Skeletal muscle tissue (tissue), 4 donors: Measurements from ENCODE around the gene DRICH1. TPM values are rescaled to one million over a fixed set of nuclear protein-coding genes. Genes with fewer than 3 reads are reported as not detected.
"Not testable (repeated sequence)": the region's sequence is repeated elsewhere in the genome, so short reads cannot be mapped to it uniquely, and the experiment has no call there.

Experiments
- H3K27ac ChIP-seq: one replicate; pipeline ENCODE4 v1.7.0; 2013; ENCODE audit warnings: mild to moderate bottlenecking, low read depth, low read length, inconsistent platforms
- H3K27me3 ChIP-seq, 3 donors: one replicate each; pipeline ENCODE4 v1.7.0; 2013; ENCODE audit warnings: low read length in 3 of 3; ENCODE audit not compliant: control insufficient read depth in 3 of 3, insufficient read depth in 3 of 3
- H3K36me3 ChIP-seq, 3 donors: one replicate each; pipeline ENCODE4 v1.7.0; 2013; ENCODE audit warnings: low read length in 3 of 3; ENCODE audit not compliant: control insufficient read depth in 3 of 3, insufficient read depth in 3 of 3
- H3K4me1 ChIP-seq, 3 donors: one replicate each; pipeline ENCODE4 v1.7.0; 2013; ENCODE audit warnings: low read length in 3 of 3, mild to moderate bottlenecking in 3 of 3; ENCODE audit not compliant: control insufficient read depth in 3 of 3, insufficient read depth in 3 of 3
- H3K4me3 ChIP-seq, 3 donors: one replicate each; pipeline ENCODE4 v1.7.0; 2013; ENCODE audit warnings: low read length in 3 of 3
- H3K9ac ChIP-seq, 3 donors: one replicate each; pipeline ENCODE4 v1.7.0; 2013; ENCODE audit warnings: low read length in 3 of 3, mild to moderate bottlenecking in 3 of 3, moderate library complexity in 2 of 3, low read depth in 1 of 3
- H3K9me3 ChIP-seq, 3 donors: one replicate each; pipeline ENCODE4 v1.7.0; 2013; ENCODE audit warnings: low read length in 3 of 3; ENCODE audit not compliant: control insufficient read depth in 3 of 3
- total RNA-seq: library from RNA; depleted of rRNA; stranded (reverse); fragments of >200 nt; gene quantifications from one replicate; pipeline ENCODE4 v1.2.3, GENCODE V29; 2014
- donor health status: Osteomylitis.

Gene DRICH1
- total RNA-seq, 1 donor from 2014 or later = 0.52 TPM

- Histone ChIP-seq H3K4me3 (no peak overlapping the region), H3K9ac (no peak overlapping the region), H3K27me3 (no peaks in the 10 kb centered on the region)
These were observed 19.6 kb upstream of the DRICH1 start for GRCh38 chr22:23651676-23652075.

GRCh38 chr22:23649071-23649501 lies 17.0 kb upstream of the DRICH1 start:
- Histone ChIP-seq H3K4me3 (no peak overlapping the region), H3K9me3 (no peaks in the 10 kb centered on the region), H3K36me3 (peaks cover 11 to 14% (median 11%) of the 10 kb centered on the region in 3 donors), H3K27me3 (no peaks in the 10 kb centered on the region), H3K4me1 (no peaks in the 10 kb centered on the region), H3K27ac (no peak overlapping the region), H3K9ac (no peak overlapping the region)

More at GRCh38 chr22:23651676-23652075, 19.6 kb upstream of the DRICH1 start:
- Histone ChIP-seq H3K27ac (no peak overlapping the region), H3K9me3 (no peaks in the 10 kb centered on the region), H3K4me1 (no peaks in the 10 kb centered on the region), H3K36me3 (peaks cover 11 to 14% (median 11%) of the 10 kb centered on the region in 3 donors)

- not testable (repeated sequence) for H3K27me3 ChIP-seq, H3K9ac ChIP-seq, H3K4me3 ChIP-seq
These were observed 14.4 kb upstream of the DRICH1 start for GRCh38 chr22:23646526-23646925.

GRCh38 chr22:23640206-23640605 lies 8.1 kb upstream of the DRICH1 start:
- H3K4me1 ChIP-seq, H3K27me3 ChIP-seq, H3K9me3 ChIP-seq, H3K27ac ChIP-seq, H3K9ac ChIP-seq, H3K4me3 ChIP-seq, H3K36me3 ChIP-seq: not testable (repeated sequence)

More at GRCh38 chr22:23646526-23646925, 14.4 kb upstream of the DRICH1 start:
- H3K9me3 ChIP-seq, H3K4me1 ChIP-seq, H3K27ac ChIP-seq, H3K36me3 ChIP-seq: not testable (repeated sequence)

GRCh38 chr22:23639661-23640060 lies 7.5 kb upstream of the DRICH1 start:
- peaks cover 0 to 5% (median 0%) of the 10 kb centered on the region in 3 donors for H3K36me3 ChIP-seq
- H3K27me3 ChIP-seq = no peaks in the 10 kb centered on the region
- H3K4me1 ChIP-seq = no peaks in the 10 kb centered on the region
- no peak overlapping the region for H3K4me3 ChIP-seq
- no peak overlapping the region for H3K27ac ChIP-seq
- no peaks in the 10 kb centered on the region for H3K9me3 ChIP-seq
- no peak overlapping the region for H3K9ac ChIP-seq

GRCh38 chr22:23638611-23639010 lies 6.5 kb upstream of the DRICH1 start:
- no peaks in the 10 kb centered on the region for H3K4me1 ChIP-seq

GRCh38 chr22:23635291-23635690 lies 3.2 kb upstream of the DRICH1 start:
- not testable (repeated sequence) for H3K9me3 ChIP-seq, H3K27ac ChIP-seq, H3K4me1 ChIP-seq, H3K27me3 ChIP-seq, H3K36me3 ChIP-seq, H3K4me3 ChIP-seq, H3K9ac ChIP-seq

More at GRCh38 chr22:23638611-23639010, 6.5 kb upstream of the DRICH1 start:
- Histone ChIP-seq H3K4me3 (no peak overlapping the region), H3K36me3 (peaks cover 0 to 5% (median 3%) of the 10 kb centered on the region in 3 donors), H3K27me3 (no peaks in the 10 kb centered on the region), H3K9ac (no peak overlapping the region), H3K9me3 (no peaks in the 10 kb centered on the region), H3K27ac (no peak overlapping the region)

- H3K9me3 ChIP-seq, H3K36me3 ChIP-seq, H3K4me1 ChIP-seq, H3K27ac ChIP-seq, H3K4me3 ChIP-seq, H3K9ac ChIP-seq, H3K27me3 ChIP-seq: not testable (repeated sequence)
These were observed 3.9 kb downstream of the DRICH1 start for GRCh38 chr22:23628056-23628743.

- H3K4me3 ChIP-seq, H3K36me3 ChIP-seq, H3K9ac ChIP-seq, H3K27me3 ChIP-seq, H3K4me1 ChIP-seq, H3K27ac ChIP-seq, H3K9me3 ChIP-seq: not testable (repeated sequence)
These were observed 4.6 kb downstream of the DRICH1 start for GRCh38 chr22:23627401-23628055.

GRCh38 chr22:23626286-23626975 lies 5.7 kb downstream of the DRICH1 start:
- no peak overlapping the region for H3K27ac ChIP-seq
- no peak overlapping the region for H3K9ac ChIP-seq
- H3K4me1 ChIP-seq = no peaks in the 10 kb centered on the region
- no peaks in the 10 kb centered on the region for H3K9me3 ChIP-seq
- H3K27me3 ChIP-seq = no peaks in the 10 kb centered on the region
- H3K36me3 ChIP-seq = peaks cover 0 to 3% (median 0%) of the 10 kb centered on the region in 3 donors
- H3K4me3 ChIP-seq = no peak overlapping the region
